ENCODE measurements around the gene KRT76.
"Not testable (repeated sequence)": the region's sequence is repeated elsewhere in the genome, so short reads cannot be mapped to it uniquely, and the experiment has no call there.

The KRT76 gene

GRCh38 chr12:52766351-52767019, 10.7 kb downstream of the KRT76 start:
- Histone ChIP-seq H3K27ac (no peak overlapping the region), H3K4me3 (no peak overlapping the region)

- Histone ChIP-seq H3K4me3 (no peak overlapping the region), H3K27ac (no peak overlapping the region)
Measured at GRCh38 chr12:52765702-52766101, 11.4 kb downstream of the KRT76 start.

GRCh38 chr12:52763991-52764390, 13.2 kb downstream of the KRT76 start:
- Histone ChIP-seq H3K4me3 (no peak overlapping the region), H3K27ac (no peak overlapping the region)

- Histone ChIP-seq H3K4me3 (no peak overlapping the region), H3K27ac (no peak overlapping the region)
Measured at GRCh38 chr12:52763036-52763659, 14.0 kb downstream of the KRT76 start.

GRCh38 chr12:52761802-52762201, 15.3 kb downstream of the KRT76 start:
- Histone ChIP-seq H3K4me3 (no peak overlapping the region), H3K27ac (no peak overlapping the region)

GRCh38 chr12:52761218-52761617, 15.9 kb downstream of the KRT76 start:
- H3K27ac ChIP-seq, H3K4me3 ChIP-seq: not testable (repeated sequence)

- Histone ChIP-seq H3K27ac (no peak overlapping the region), H3K4me3 (no peak overlapping the region)
Measured at GRCh38 chr12:52760623-52761022, 16.5 kb downstream of the KRT76 start.

- no peak overlapping the region for H3K4me3 ChIP-seq
- no peak overlapping the region for H3K27ac ChIP-seq
Measured at GRCh38 chr12:52759695-52760094, 17.4 kb downstream of the KRT76 start.

- Histone ChIP-seq H3K27ac (no peak overlapping the region), H3K4me3 (no peak overlapping the region)
Measured at GRCh38 chr12:52759218-52759617, 17.9 kb downstream of the KRT76 start.

- no peak overlapping the region for H3K4me3 ChIP-seq
Measured at GRCh38 chr12:52757449-52758176, 19.5 kb downstream of the KRT76 start.

GRCh38 chr12:52756281-52756960, 20.7 kb downstream of the KRT76 start:
- no peak overlapping the region for H3K4me3 ChIP-seq
- no peak overlapping the region for H3K27ac ChIP-seq

More at GRCh38 chr12:52757449-52758176, 19.5 kb downstream of the KRT76 start:
- H3K27ac ChIP-seq: no peak overlapping the region

- no peak overlapping the region for H3K27ac ChIP-seq
- H3K4me3 ChIP-seq: no peak overlapping the region
Measured at GRCh38 chr12:52755533-52755932, 21.6 kb downstream of the KRT76 start.

GRCh38 chr12:52754135-52754534, 23.0 kb downstream of the KRT76 start:
- no peak overlapping the region for H3K4me3 ChIP-seq
- no peak overlapping the region for H3K27ac ChIP-seq

GRCh38 chr12:52753283-52753682, 23.9 kb downstream of the KRT76 start:
- Histone ChIP-seq H3K27ac (no peak overlapping the region), H3K4me3 (no peak overlapping the region)

GRCh38 chr12:52752516-52752915, 24.6 kb downstream of the KRT76 start:
- Histone ChIP-seq H3K4me3 (no peak overlapping the region), H3K27ac (no peak overlapping the region)

GRCh38 chr12:52751795-52752194, 25.4 kb downstream of the KRT76 start:
- H3K4me3 ChIP-seq: no peak overlapping the region
- no peak overlapping the region for H3K27ac ChIP-seq

- not testable (repeated sequence) for H3K27ac ChIP-seq, H3K4me3 ChIP-seq
Measured at GRCh38 chr12:52750532-52750931, 26.6 kb downstream of the KRT76 start.

- no peak overlapping the region for H3K4me3 ChIP-seq
- no peak overlapping the region for H3K27ac ChIP-seq
Measured at GRCh38 chr12:52749827-52750226, 27.3 kb downstream of the KRT76 start.

- H3K27ac ChIP-seq: no peak overlapping the region
- H3K4me3 ChIP-seq: no peak overlapping the region
Measured at GRCh38 chr12:52748578-52748977, 28.6 kb downstream of the KRT76 start.

GRCh38 chr12:52745554-52745953, 31.6 kb downstream of the KRT76 start:
- Histone ChIP-seq H3K4me3 (no peak overlapping the region), H3K27ac (no peak overlapping the region)

Data from skin epidermis (tissue), 12 donors.